Neural progenitor cell (in vitro differentiated cells): Measurements from ENCODE around the gene KCNMA1. TPM values are rescaled to one million over a fixed set of nuclear protein-coding genes. Genes with fewer than 3 reads are reported as not detected.

Experiments
- DNase-seq: peaks from one replicate; pipeline ENCODE4 v3.0.0-alpha.2; 2016; ENCODE audit warnings: low spot score
- H2AFZ ChIP-seq: fragments of 200-600 bp; sonication (generic); replicated peaks from 2 replicates; pipeline ENCODE4 v1.6.1; 2016; ENCODE audit warnings: antibody characterized with exemption
- H3F3A ChIP-seq: fragments of 200-600 bp; sonication (generic); 2 replicates; pipeline ENCODE4 v1.6.1; 2016; ENCODE audit warnings: antibody characterized with exemption, low read depth
- H3K27ac ChIP-seq: fragments of 200-600 bp; sonication (generic); 2 replicates; pipeline ENCODE4 v1.5.1; 2016; ENCODE audit warnings: mild to moderate bottlenecking
- H3K27me3 ChIP-seq: fragments of 200-600 bp; sonication (generic); 2 replicates; pipeline ENCODE4 v1.6.1; 2016; ENCODE audit warnings: mild to moderate bottlenecking, moderate library complexity
- H3K36me3 ChIP-seq: fragments of 200-600 bp; sonication (generic); 2 replicates; pipeline ENCODE4 v1.5.1; 2016
- H3K4me1 ChIP-seq: fragments of 200-600 bp; sonication (generic); 2 replicates; pipeline ENCODE4 v1.6.1; 2016; ENCODE audit warnings: mixed run types
- H3K4me2 ChIP-seq: fragments of 200-600 bp; sonication (generic); 2 replicates; pipeline ENCODE4 v1.6.1; 2016
- H3K4me3 ChIP-seq: fragments of 200-600 bp; sonication (generic); 2 replicates; pipeline ENCODE4 v1.5.1; 2016
- H3K79me2 ChIP-seq: fragments of 200-600 bp; sonication (generic); 2 replicates; pipeline ENCODE4 v1.6.1; 2016; ENCODE audit warnings: low read depth
- H3K9ac ChIP-seq: fragments of 200-600 bp; sonication (generic); 2 replicates; pipeline ENCODE4 v1.6.1; 2016
- H3K9me3 ChIP-seq: fragments of 200-600 bp; sonication (generic); 2 replicates; pipeline ENCODE4 v1.5.1; 2016; ENCODE audit warnings: low read depth
- H4K20me1 ChIP-seq: fragments of 200-600 bp; sonication (generic); 2 replicates; pipeline ENCODE4 v1.6.1; 2016; ENCODE audit warnings: low read depth
- H3K27ac Mint-ChIP-seq: 3 replicates; pipeline ENCODE4 v1.8.0; 2021; ENCODE audit warnings: mixed read lengths
- H3K27me3 Mint-ChIP-seq: 2 replicates; pipeline ENCODE4 v1.8.0; 2022; ENCODE audit warnings: low read depth, mild to moderate bottlenecking, inconsistent platforms, moderate library complexity, mixed read lengths; ENCODE audit not compliant: insufficient read depth
- H3K36me3 Mint-ChIP-seq: 3 replicates; pipeline ENCODE4 v1.8.0; 2021; ENCODE audit warnings: mixed read lengths
- H3K4me1 Mint-ChIP-seq: 3 replicates; pipeline ENCODE4 v1.8.0; 2021; ENCODE audit warnings: mixed read lengths
- H3K4me3 Mint-ChIP-seq: 3 replicates; pipeline ENCODE4 v1.8.0; 2021; ENCODE audit warnings: mild to moderate bottlenecking, moderate library complexity, mixed read lengths
- H3K9me3 Mint-ChIP-seq: 3 replicates; pipeline ENCODE4 v1.8.0; 2020; ENCODE audit warnings: mixed read lengths
- CTCF ChIP-seq: fragments of 200-600 bp; sonication (generic); IDR thresholded peaks from 2 replicates; pipeline ENCODE4 v1.5.1; 2017; ENCODE audit warnings: antibody characterized with exemption, mild to moderate bottlenecking
- EZH2 ChIP-seq: fragments of 200-600 bp; sonication (generic); IDR thresholded peaks from 2 replicates; pipeline ENCODE4 v1.6.1; 2017; ENCODE audit warnings: antibody characterized with exemption, mild to moderate bottlenecking, moderate library complexity
- EZH2phosphoT487 ChIP-seq: fragments of 200-600 bp; sonication (generic); IDR thresholded peaks from 2 replicates; pipeline ENCODE4 v1.6.1; 2017; ENCODE audit warnings: antibody characterized with exemption
- total RNA-seq: library from RNA; depleted of rRNA; stranded (reverse); fragments of >200 nt; gene quantifications from 2 replicates; pipeline ENCODE4 v1.2.3, GENCODE V29; 2015; ENCODE audit warnings: low replicate concordance

KCNMA1 gene
- total RNA-seq, 1 donor from 2014 or later, result 2.4 TPM

DNA sequence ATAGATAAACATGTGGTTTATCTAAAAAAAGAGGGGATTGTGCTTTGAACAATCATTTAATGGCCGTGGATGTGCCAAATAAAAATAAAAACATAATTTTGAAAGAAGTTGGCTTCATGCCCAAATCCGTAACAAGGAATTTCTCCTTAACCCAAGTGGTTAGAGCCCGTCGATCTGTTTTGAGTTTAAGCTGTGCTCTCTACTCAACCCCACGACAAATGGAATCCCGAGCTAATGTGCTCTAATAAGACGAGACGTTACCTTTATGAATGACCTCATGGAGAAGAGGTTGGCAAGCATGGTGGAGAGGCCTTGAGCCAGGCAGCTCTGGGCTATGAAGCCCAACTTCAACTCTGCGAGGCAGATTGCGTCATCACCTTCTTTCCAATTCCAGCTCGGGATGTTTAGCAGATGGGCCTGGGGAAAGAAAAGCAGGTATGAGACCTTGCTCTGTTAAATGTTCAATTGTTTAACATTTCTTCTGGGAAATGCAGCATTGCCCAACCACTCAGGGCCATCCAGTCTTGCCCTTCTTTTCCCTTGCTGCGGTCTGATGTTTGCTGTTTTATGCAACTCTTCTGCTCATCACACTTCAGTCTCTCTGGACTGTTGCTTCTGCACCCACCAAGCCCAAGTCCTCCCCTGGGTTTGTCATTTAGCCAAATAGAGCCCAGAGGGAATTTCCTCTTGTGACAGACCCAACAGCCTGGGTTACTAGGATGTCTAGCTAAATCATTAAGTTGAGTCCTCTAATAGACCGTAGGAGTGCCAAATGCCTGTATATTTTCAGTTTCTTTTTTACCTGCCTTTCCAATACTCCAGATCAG is 564.6 kb downstream of the KCNMA1 start:
- no peaks in the 10 kb centered on the region for H3K36me3 ChIP-seq
- H2AFZ ChIP-seq, result no peak overlapping the region
- H3F3A ChIP-seq, result no peaks in the 10 kb centered on the region
- Mint-ChIP-seq H3K9me3 (no peaks in the 10 kb centered on the region), H3K27ac (no peak overlapping the region), H3K4me1 (peaks cover 16% of the 10 kb centered on the region), H3K4me3 (no peak overlapping the region), H3K27me3 (peaks cover under 1% of the 10 kb centered on the region), H3K36me3 (no peaks in the 10 kb centered on the region)
- H3K4me3 ChIP-seq, result no peak overlapping the region
- no peaks in the 10 kb centered on the region for H3K79me2 ChIP-seq
- no peak for DNase-seq
- H3K27ac ChIP-seq, result no peak overlapping the region
- H3K9ac ChIP-seq, result no peak overlapping the region
- no peak for TF ChIP-seq EZH2phosphoT487
- no peak for TF ChIP-seq EZH2
- TF ChIP-seq CTCF, result no peak
- no peaks in the 10 kb centered on the region for H3K4me1 ChIP-seq
- no peak overlapping the region for H3K4me2 ChIP-seq
- H3K9me3 ChIP-seq, result no peaks in the 10 kb centered on the region
- H4K20me1 ChIP-seq, result no peaks in the 10 kb centered on the region
- no peaks in the 10 kb centered on the region for H3K27me3 ChIP-seq

GRCh38 chr10:77072361-77072835 is 565.2 kb downstream of the KCNMA1 start:
- H3K4me1 Mint-ChIP-seq, result peaks cover 16% of the 10 kb centered on the region
- no peaks in the 10 kb centered on the region for H4K20me1 ChIP-seq
- no peak overlapping the region for H2AFZ ChIP-seq
- no peak overlapping the region for H3K4me3 ChIP-seq
- no peak for DNase-seq
- H3K36me3 Mint-ChIP-seq, result no peaks in the 10 kb centered on the region
- H3K27ac Mint-ChIP-seq, result no peak overlapping the region
- H3K36me3 ChIP-seq, result no peaks in the 10 kb centered on the region
- no peaks in the 10 kb centered on the region for H3F3A ChIP-seq
- no peak overlapping the region for H3K4me2 ChIP-seq
- no peak overlapping the region for H3K9ac ChIP-seq
- no peak overlapping the region for H3K4me3 Mint-ChIP-seq
- H3K27me3 ChIP-seq, result no peaks in the 10 kb centered on the region
- H3K4me1 ChIP-seq, result no peaks in the 10 kb centered on the region
- H3K27me3 Mint-ChIP-seq, result no peaks in the 10 kb centered on the region
- H3K9me3 Mint-ChIP-seq, result no peaks in the 10 kb centered on the region
- no peaks in the 10 kb centered on the region for H3K9me3 ChIP-seq
- no peaks in the 10 kb centered on the region for H3K79me2 ChIP-seq
- no peak for TF ChIP-seq EZH2phosphoT487
- no peak for TF ChIP-seq EZH2
- TF ChIP-seq CTCF, result no peak
- no peak overlapping the region for H3K27ac ChIP-seq

DNA sequence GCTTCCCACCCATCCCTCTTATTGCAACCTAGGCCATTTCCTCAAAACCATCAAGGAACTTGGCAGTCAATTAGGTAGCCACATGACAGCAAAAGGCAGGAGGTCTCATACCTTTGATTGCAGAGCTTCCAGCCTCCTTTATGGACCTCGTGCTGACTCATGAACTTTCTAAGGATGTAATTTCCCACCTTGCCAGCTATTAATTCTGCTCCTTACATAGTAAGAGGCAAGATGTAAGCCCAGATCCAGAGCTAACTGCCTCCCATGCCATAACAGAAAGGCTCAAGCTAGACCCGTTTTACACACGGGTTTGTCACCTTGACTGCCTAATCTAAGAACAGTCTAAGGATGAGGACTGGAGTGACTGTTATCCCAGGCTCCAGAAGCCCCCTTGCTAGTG is 565.7 kb downstream of the KCNMA1 start:
- no peak for DNase-seq
- Histone ChIP-seq H3K36me3 (no peaks in the 10 kb centered on the region), H3K4me3 (no peak overlapping the region), H2AFZ (no peak overlapping the region), H3K27ac (no peak overlapping the region), H3K9me3 (no peaks in the 10 kb centered on the region), H4K20me1 (no peaks in the 10 kb centered on the region), H3F3A (no peaks in the 10 kb centered on the region), H3K9ac (no peak overlapping the region), H3K79me2 (no peaks in the 10 kb centered on the region), H3K4me2 (no peak overlapping the region), H3K27me3 (no peaks in the 10 kb centered on the region), H3K4me1 (no peaks in the 10 kb centered on the region)
- TF ChIP-seq CTCF (no peak), EZH2phosphoT487 (no peak), EZH2 (no peak)
- H3K9me3 Mint-ChIP-seq, result no peaks in the 10 kb centered on the region
- no peak overlapping the region for H3K27ac Mint-ChIP-seq
- no peaks in the 10 kb centered on the region for H3K36me3 Mint-ChIP-seq
- H3K27me3 Mint-ChIP-seq, result no peaks in the 10 kb centered on the region
- peaks cover 16% of the 10 kb centered on the region for H3K4me1 Mint-ChIP-seq
- no peak overlapping the region for H3K4me3 Mint-ChIP-seq
